H9 (cell line): ENCODE measurements around the gene NFKBIA. TPM values are rescaled to one million over a fixed set of nuclear protein-coding genes. Genes with fewer than 3 reads are reported as not detected.

Source experiments
- DNase-seq: peaks from one replicate; pipeline ENCODE4 v3.0.0-alpha.2; 2017
- H2AFZ ChIP-seq: one replicate; pipeline ENCODE4 v1.6.1; 2013; ENCODE audit warnings: mild to moderate bottlenecking, low read length, control low read depth, moderate library complexity
- H2AK5ac ChIP-seq: 2 replicates; pipeline ENCODE4 v1.6.1; 2013; ENCODE audit warnings: low read length, control low read depth, mixed read lengths; ENCODE audit not compliant: insufficient read length
- H2BK120ac ChIP-seq: one replicate; pipeline ENCODE4 v1.6.1; 2013; ENCODE audit warnings: low read depth, mild to moderate bottlenecking, low read length, control low read depth, inconsistent platforms; ENCODE audit not compliant: poor library complexity, severe bottlenecking
- H2BK12ac ChIP-seq: 2 replicates; pipeline ENCODE4 v1.6.1; 2013; ENCODE audit warnings: low read length, control low read depth, mixed read lengths, low read depth; ENCODE audit not compliant: insufficient read length
- H2BK15ac ChIP-seq: 2 replicates; pipeline ENCODE4 v1.6.1; 2013; ENCODE audit warnings: low read depth, low read length, control low read depth
- H2BK20ac ChIP-seq: one replicate; pipeline ENCODE4 v1.6.1; 2013; ENCODE audit warnings: low read depth, mild to moderate bottlenecking, low read length, control low read depth, inconsistent platforms; ENCODE audit not compliant: poor library complexity, severe bottlenecking
- H2BK5ac ChIP-seq: 2 replicates; pipeline ENCODE4 v1.6.1; 2013; ENCODE audit warnings: low read length, control low read depth, mixed read lengths; ENCODE audit not compliant: insufficient read length
- H3K14ac ChIP-seq: 2 replicates; pipeline ENCODE4 v1.6.1; 2013; ENCODE audit warnings: low read length, control low read depth; ENCODE audit not compliant: insufficient read depth
- H3K18ac ChIP-seq: 2 replicates; pipeline ENCODE4 v1.6.1; 2013; ENCODE audit warnings: low read depth, mild to moderate bottlenecking, mixed read lengths, low read length, control low read depth; ENCODE audit not compliant: insufficient read length
- H3K23ac ChIP-seq: 2 replicates; pipeline ENCODE4 v1.6.1; 2013; ENCODE audit warnings: low read length, control low read depth, mixed read lengths, low read depth; ENCODE audit not compliant: insufficient read length
- H3K23me2 ChIP-seq: 2 replicates; pipeline ENCODE4 v1.6.1; 2013; ENCODE audit warnings: low read depth, mild to moderate bottlenecking, mixed read lengths, low read length, control low read depth; ENCODE audit not compliant: insufficient read length, poor library complexity, severe bottlenecking
- H3K27ac ChIP-seq: 2 replicates; pipeline ENCODE4 v1.5.1; 2013; ENCODE audit warnings: low read length, control low read depth, mixed read lengths, low read depth; ENCODE audit not compliant: insufficient read length
- H3K27me3 ChIP-seq: 2 replicates; pipeline ENCODE4 v1.6.1; 2013; ENCODE audit warnings: low read length, control low read depth, inconsistent platforms; ENCODE audit not compliant: insufficient read depth
- H3K4ac ChIP-seq: 2 replicates; pipeline ENCODE4 v1.6.1; 2013; ENCODE audit warnings: low read depth, mild to moderate bottlenecking, control low read depth, inconsistent platforms, low read length, moderate library complexity
- H3K4me1 ChIP-seq: 2 replicates; pipeline ENCODE4 v1.6.1; 2013; ENCODE audit warnings: low read length, control low read depth, inconsistent platforms; ENCODE audit not compliant: insufficient read depth
- H3K4me2 ChIP-seq: 2 replicates; pipeline ENCODE4 v1.6.1; 2013; ENCODE audit warnings: low read length, control low read depth, mixed read lengths; ENCODE audit not compliant: insufficient read length, insufficient read depth
- H3K56ac ChIP-seq: 2 replicates; pipeline ENCODE4 v1.6.1; 2013; ENCODE audit warnings: low read depth, mild to moderate bottlenecking, mixed read lengths, low read length, control low read depth; ENCODE audit not compliant: insufficient read length
- H3K79me1 ChIP-seq: 2 replicates; pipeline ENCODE4 v1.6.1; 2013; ENCODE audit warnings: low read depth, mild to moderate bottlenecking, moderate library complexity, low read length, control low read depth, inconsistent platforms; ENCODE audit not compliant: insufficient read depth, poor library complexity, severe bottlenecking
- H3K79me2 ChIP-seq: 2 replicates; pipeline ENCODE4 v1.6.1; 2013; ENCODE audit warnings: low read length, control low read depth, inconsistent platforms; ENCODE audit not compliant: insufficient read depth
- H3K9ac ChIP-seq: 2 replicates; pipeline ENCODE4 v1.6.1; 2013; ENCODE audit warnings: low read length, control low read depth, mixed read lengths; ENCODE audit not compliant: insufficient read length; ENCODE audit errors: extremely low read depth
- H3K9me3 ChIP-seq: one replicate; pipeline ENCODE4 v1.6.1; 2013; ENCODE audit warnings: low read depth, low read length, inconsistent platforms; ENCODE audit not compliant: control insufficient read depth
- H3T11ph ChIP-seq: one replicate; pipeline ENCODE4 v1.6.1; 2013; ENCODE audit warnings: mild to moderate bottlenecking, low read length, control low read depth, inconsistent platforms
- H4K20me1 ChIP-seq: one replicate; pipeline ENCODE4 v1.6.1; 2013; ENCODE audit not compliant: control insufficient read depth, insufficient read length, insufficient read depth
- H4K5ac ChIP-seq: 2 replicates; pipeline ENCODE4 v1.6.1; 2013; ENCODE audit warnings: low read depth, mild to moderate bottlenecking, mixed read lengths, low read length, control low read depth; ENCODE audit not compliant: insufficient read length
- H4K8ac ChIP-seq: replicated peaks from 2 replicates; pipeline ENCODE4 v1.6.1; 2013; ENCODE audit warnings: low read length, control low read depth, mixed read lengths, low read depth; ENCODE audit not compliant: insufficient read length
- H4K91ac ChIP-seq: 2 replicates; pipeline ENCODE4 v1.6.1; 2013; ENCODE audit warnings: low read depth, mild to moderate bottlenecking, moderate library complexity, mixed read lengths, low read length, control low read depth; ENCODE audit not compliant: insufficient read length
- H3K27ac Mint-ChIP-seq, 3 experiments: 2 replicates in 2 of 3; 3 replicates in 1 of 3; pipeline ENCODE4 v1.8.0; 2020 to 2021; ENCODE audit warnings: mixed read lengths in 3 of 3, mild to moderate bottlenecking in 1 of 3, moderate library complexity in 1 of 3
- H3K27me3 Mint-ChIP-seq: 2 replicates; pipeline ENCODE4 v1.8.0; 2021; ENCODE audit warnings: low read depth, mild to moderate bottlenecking, moderate library complexity, mixed read lengths
- H3K36me3 Mint-ChIP-seq, 3 experiments: 2 replicates in 2 of 3; 3 replicates in 1 of 3; pipeline ENCODE4 v1.8.0; 2020 to 2021; ENCODE audit warnings: low read depth in 3 of 3, mixed read lengths in 3 of 3; ENCODE audit not compliant: insufficient read depth in 1 of 3
- H3K4me1 Mint-ChIP-seq, 2 experiments: 2 replicates each; pipeline ENCODE4 v1.8.0; 2020; ENCODE audit warnings: mixed read lengths in 2 of 2
- H3K4me3 Mint-ChIP-seq, 2 experiments: 2 replicates in 1 of 2; 3 replicates in 1 of 2; pipeline ENCODE4 v1.8.0; 2020 to 2021; ENCODE audit warnings: mild to moderate bottlenecking in 2 of 2, mixed read lengths in 2 of 2, moderate library complexity in 1 of 2
- H3K9me3 Mint-ChIP-seq, 2 experiments: 2 replicates in 1 of 2; 3 replicates in 1 of 2; pipeline ENCODE4 v1.8.0; 2020; ENCODE audit warnings: mild to moderate bottlenecking in 2 of 2, mixed read lengths in 2 of 2, moderate library complexity in 1 of 2
- WGBS: extraction: QIAGEN DNeasy Blood & Tissue Kit; methylation state at CpG from one replicate; pipeline ENCODE4 v1.1.7; 2013; ENCODE audit warnings: missing lambda C conversion rate, low lambda C conversion rate, mixed read lengths; ENCODE audit not compliant: insufficient read length; ENCODE audit errors: extremely low coverage; 5-methylcytosine and 5-hydroxymethylcytosine counted together
- total RNA-seq: library from RNA; stranded (reverse); gene quantifications from 2 replicates; pipeline ENCODE4 v1.2.1, GENCODE V29; 2021
- TF ChIP-seq, protein P1 (sequence below): fragments of 200-600 bp; sonication (generic); conservative IDR thresholded peaks from 3 replicates; pipeline ENCODE4 v1.8.0; 2021; ENCODE audit warnings: antibody characterized with exemption, mild to moderate bottlenecking

NFKBIA gene
- total RNA-seq, 1 experiment from 2014 or later: 38.4 TPM

DNA sequence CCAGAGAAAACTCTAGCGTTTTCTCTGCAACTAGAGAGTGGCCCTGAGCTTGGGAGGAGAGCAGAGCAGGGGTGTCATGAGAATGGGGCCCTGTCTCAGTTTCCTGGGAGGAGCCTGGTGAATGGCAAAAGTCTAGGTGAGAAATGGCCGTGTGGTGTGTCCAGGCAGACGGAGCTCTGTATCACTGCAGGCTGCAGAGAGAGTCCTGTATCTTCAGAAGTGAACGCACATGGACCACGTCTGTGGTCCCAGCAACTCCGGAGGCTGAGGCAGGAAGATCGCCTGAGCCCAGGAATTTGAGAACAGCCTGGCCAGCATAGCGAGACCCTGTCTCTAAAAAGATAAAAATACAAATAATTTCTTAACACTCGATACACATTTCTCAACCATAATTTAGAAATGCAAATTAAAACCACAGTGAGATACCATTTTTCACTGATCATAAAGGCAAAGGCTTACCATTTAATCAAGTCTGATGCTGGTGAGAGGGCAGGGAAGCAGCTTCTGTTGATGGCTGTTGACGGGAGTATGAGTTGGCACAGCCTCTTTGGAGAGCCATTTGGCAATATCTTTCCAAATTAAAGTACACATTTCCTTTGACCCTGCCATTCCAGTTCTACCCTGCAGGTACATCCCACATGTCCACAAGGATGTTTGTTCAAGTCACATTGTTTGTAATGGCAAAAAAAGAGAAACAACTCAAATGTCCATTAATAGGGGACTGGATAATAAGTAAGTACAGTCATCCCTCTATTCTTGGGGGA, 51.0 kb downstream of the NFKBIA start:
- no peak overlapping the region for H3T11ph ChIP-seq
- H3K27me3 ChIP-seq: no peaks in the 10 kb centered on the region
- H3K18ac ChIP-seq: no peak overlapping the region
- no peak overlapping the region for H3K23ac ChIP-seq
- DNase-seq: no peak
- H3K9me3 ChIP-seq: no peaks in the 10 kb centered on the region
- H3K4me2 ChIP-seq: no peak overlapping the region
- Mint-ChIP-seq H3K27me3 (no peaks in the 10 kb centered on the region; the same call in 1 of the 2 replicates), H3K36me3 (no peaks in the 10 kb centered on the region), H3K4me3 (no peak overlapping the region), H3K27ac (no peak overlapping the region), H3K9me3 (no peaks in the 10 kb centered on the region; a peak in 1 of 5 replicates), H3K4me1 (peaks cover 18 to 20% of the 10 kb centered on the region in 2 experiments)
- no peak overlapping the region for H4K8ac ChIP-seq
- H3K27ac ChIP-seq: no peak overlapping the region
- H2BK12ac ChIP-seq: no peak overlapping the region
- H3K4me1 ChIP-seq: peaks cover 4% of the 10 kb centered on the region; the same call in 1 of the 2 replicates
- H3K79me2 ChIP-seq: no peaks in the 10 kb centered on the region
- no peak overlapping the region for H2AFZ ChIP-seq
- no CpG with 5 or more reads among the region's 10 CpGs for WGBS
- H3K56ac ChIP-seq: no peak overlapping the region
- no peak overlapping the region for H2BK120ac ChIP-seq
- no peak overlapping the region for H2BK5ac ChIP-seq
- no peaks in the 10 kb centered on the region for H3K23me2 ChIP-seq
- H4K91ac ChIP-seq: no peak overlapping the region
- H3K14ac ChIP-seq: no peak overlapping the region
- H3K9ac ChIP-seq: no peak overlapping the region
- H4K5ac ChIP-seq: no peak overlapping the region
- H3K79me1 ChIP-seq: no peaks in the 10 kb centered on the region
- no peak overlapping the region for H2BK20ac ChIP-seq
- H3K4ac ChIP-seq: no peak overlapping the region
- H4K20me1 ChIP-seq: no peaks in the 10 kb centered on the region
- no peak overlapping the region for H2AK5ac ChIP-seq
- H2BK15ac ChIP-seq: no peak overlapping the region
- TF ChIP-seq, protein P1, sequence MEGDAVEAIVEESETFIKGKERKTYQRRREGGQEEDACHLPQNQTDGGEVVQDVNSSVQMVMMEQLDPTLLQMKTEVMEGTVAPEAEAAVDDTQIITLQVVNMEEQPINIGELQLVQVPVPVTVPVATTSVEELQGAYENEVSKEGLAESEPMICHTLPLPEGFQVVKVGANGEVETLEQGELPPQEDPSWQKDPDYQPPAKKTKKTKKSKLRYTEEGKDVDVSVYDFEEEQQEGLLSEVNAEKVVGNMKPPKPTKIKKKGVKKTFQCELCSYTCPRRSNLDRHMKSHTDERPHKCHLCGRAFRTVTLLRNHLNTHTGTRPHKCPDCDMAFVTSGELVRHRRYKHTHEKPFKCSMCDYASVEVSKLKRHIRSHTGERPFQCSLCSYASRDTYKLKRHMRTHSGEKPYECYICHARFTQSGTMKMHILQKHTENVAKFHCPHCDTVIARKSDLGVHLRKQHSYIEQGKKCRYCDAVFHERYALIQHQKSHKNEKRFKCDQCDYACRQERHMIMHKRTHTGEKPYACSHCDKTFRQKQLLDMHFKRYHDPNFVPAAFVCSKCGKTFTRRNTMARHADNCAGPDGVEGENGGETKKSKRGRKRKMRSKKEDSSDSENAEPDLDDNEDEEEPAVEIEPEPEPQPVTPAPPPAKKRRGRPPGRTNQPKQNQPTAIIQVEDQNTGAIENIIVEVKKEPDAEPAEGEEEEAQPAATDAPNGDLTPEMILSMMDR: no peak
